ENCODE measurements around the gene UGGT1. TPM values are rescaled to one million over a fixed set of nuclear protein-coding genes. Genes with fewer than 3 reads are reported as not detected.

Gene UGGT1
- total RNA-seq, 4 donors from 2014 or later, result 17.8 to 57.2 (median 27.2) TPM

DNA sequence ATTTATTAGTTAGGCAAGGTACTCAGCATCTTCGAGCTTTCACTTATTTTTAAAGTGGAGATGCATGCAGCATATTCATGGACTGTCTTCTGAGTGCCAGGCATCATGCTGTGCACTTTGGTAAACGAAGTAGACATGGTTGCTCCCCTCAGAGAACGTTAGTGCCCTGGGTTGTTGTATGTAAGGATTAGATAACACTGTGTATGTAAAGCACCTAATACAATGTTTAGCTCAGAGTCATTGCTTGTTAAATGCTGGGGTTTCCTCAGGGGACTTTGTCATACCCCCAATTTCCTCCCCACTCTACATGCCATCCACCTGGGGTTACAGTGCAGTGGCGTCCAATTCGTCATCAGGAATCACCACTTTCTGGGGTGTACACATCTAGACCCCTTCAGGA lies 2.8 kb downstream of the UGGT1 start:
- intact Hi-C loops (cut with DNase I; ENCODE audit: low total_unique reads), result no loop called here
- no peak for TF ChIP-seq POLR2A (IDR thresholded peaks at IDR 0.05)
- no peak for TF ChIP-seq CTCF (IDR thresholded peaks at IDR 0.05)
- DNase-seq (ENCODE audit: low spot score in 2 of 2), result no peak

GRCh38 chr2:128095201-128095600 lies 4.2 kb downstream of the UGGT1 start:
- no peak for DNase-seq (ENCODE audit: low spot score in 2 of 2)
- intact Hi-C loops (cut with DNase I; ENCODE audit: low total_unique reads), result no loop called here
- H3K4me3 ChIP-seq (ENCODE audit: low read depth, poor library complexity, severe bottlenecking), result no peak overlapping the region
- TF ChIP-seq CTCF (IDR thresholded peaks at IDR 0.05) (no peak), POLR2A (IDR thresholded peaks at IDR 0.05) (no peak)
- 46 to 50% methylated on average over 3 of the region's 3 CpGs for WGBS, 2 donors

More for the DNA sequence above, 2.8 kb downstream of the UGGT1 start:
- H3K4me3 ChIP-seq (ENCODE audit: low read depth, poor library complexity, severe bottlenecking), result no peak overlapping the region
- 83 to 89% methylated on average over 5 of the region's 5 CpGs for WGBS, 2 donors

DNA sequence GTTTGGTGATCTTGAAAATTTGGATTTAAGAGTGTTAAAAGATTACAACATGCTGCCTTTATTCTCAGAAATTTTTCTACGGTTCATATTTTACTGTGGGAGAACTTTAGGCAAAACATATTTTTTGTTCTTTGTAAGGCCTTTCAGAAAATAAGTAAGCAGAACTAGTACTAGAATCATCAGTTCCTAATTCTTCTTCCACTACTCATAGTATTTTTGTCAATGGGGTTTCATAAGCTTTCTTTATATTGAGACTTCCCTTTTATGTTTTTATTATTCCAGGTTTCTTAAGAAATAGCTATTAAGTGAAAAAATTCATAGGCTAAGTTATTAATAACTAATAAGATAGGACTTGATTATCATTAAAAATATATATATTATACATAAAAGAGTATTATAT lies 12.4 kb downstream of the UGGT1 start:
- H3K4me3 ChIP-seq (ENCODE audit: low read depth, poor library complexity, severe bottlenecking), result no peak overlapping the region
- TF ChIP-seq CTCF (IDR thresholded peaks at IDR 0.05) (no peak), POLR2A (IDR thresholded peaks at IDR 0.05) (no peak)
- intact Hi-C loops (cut with DNase I; ENCODE audit: low total_unique reads), result no loop called here
- no peak for DNase-seq (ENCODE audit: low spot score in 2 of 2)
- 83 to 87% methylated on average over 1 of the region's 1 CpG for WGBS, 2 donors

DNA sequence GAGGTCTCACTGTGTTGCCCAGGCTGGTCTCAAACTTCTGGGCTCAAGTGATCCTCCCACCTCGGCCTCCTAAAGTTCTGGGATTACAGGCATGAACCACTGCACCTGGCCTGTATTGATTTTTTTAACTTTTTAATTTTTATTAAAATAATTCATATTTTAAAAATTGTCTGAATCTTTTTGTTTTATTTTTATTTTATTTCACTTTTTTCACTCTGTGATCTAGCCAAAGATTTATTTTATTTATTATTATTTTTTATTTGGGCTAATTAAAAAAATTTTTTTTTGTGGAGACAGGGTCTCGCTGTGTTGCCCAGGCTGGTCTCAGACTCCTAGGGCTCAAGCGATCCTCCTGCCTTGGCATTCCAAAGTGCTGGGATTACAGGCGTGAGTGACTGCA lies 14.1 kb downstream of the UGGT1 start:
- DNase-seq (ENCODE audit: low spot score in 2 of 2), result no peak
- TF ChIP-seq CTCF (IDR thresholded peaks at IDR 0.05) (no peak), POLR2A (IDR thresholded peaks at IDR 0.05) (no peak)
- H3K4me3 ChIP-seq (ENCODE audit: low read depth, poor library complexity, severe bottlenecking), result no peak overlapping the region
- intact Hi-C loops (cut with DNase I; ENCODE audit: low total_unique reads), result no loop called here
- 97 to 99% methylated on average over 4 of the region's 4 CpGs for WGBS, 2 donors

GRCh38 chr2:128108166-128108565 lies 17.2 kb downstream of the UGGT1 start:
- intact Hi-C loops (cut with DNase I; ENCODE audit: low total_unique reads), result no loop called here
- H3K4me3 ChIP-seq (ENCODE audit: low read depth, poor library complexity, severe bottlenecking), result no peak overlapping the region
- no peak for DNase-seq (ENCODE audit: low spot score in 2 of 2)
- TF ChIP-seq POLR2A (IDR thresholded peaks at IDR 0.05), result no peak
- TF ChIP-seq CTCF (IDR thresholded peaks at IDR 0.05), result no peak
- 79 to 81% methylated on average over 1 of the region's 1 CpG for WGBS, 2 donors

- no peak overlapping the region for H3K4me3 ChIP-seq (ENCODE audit: low read depth, poor library complexity, severe bottlenecking)
- DNase-seq (ENCODE audit: low spot score in 2 of 2), result no peak
- TF ChIP-seq POLR2A (IDR thresholded peaks at IDR 0.05) (no peak), CTCF (IDR thresholded peaks at IDR 0.05) (no peak)
- intact Hi-C loops (cut with DNase I; ENCODE audit: low total_unique reads), result no loop called here
- WGBS, 2 donors, result 92 to 97% methylated on average over 4 of the region's 4 CpGs
These were observed 18.2 kb downstream of the UGGT1 start for GRCh38 chr2:128109243-128109642.

Measured in lower leg skin (tissue), 4 donors.